GM21367 (cell line): ENCODE measurements around the gene TNIK.
"Not testable (repeated sequence)": the region's sequence is repeated elsewhere in the genome, so short reads cannot be mapped to it uniquely, and the experiment has no call there.

Source experiments
- ATAC-seq: cut with Tn5 transposase; IDR thresholded peaks from one replicate; pipeline ENCODE4 v1.9.1; 2021; ENCODE audit not compliant: unreplicated experiment

Gene TNIK

DNA sequence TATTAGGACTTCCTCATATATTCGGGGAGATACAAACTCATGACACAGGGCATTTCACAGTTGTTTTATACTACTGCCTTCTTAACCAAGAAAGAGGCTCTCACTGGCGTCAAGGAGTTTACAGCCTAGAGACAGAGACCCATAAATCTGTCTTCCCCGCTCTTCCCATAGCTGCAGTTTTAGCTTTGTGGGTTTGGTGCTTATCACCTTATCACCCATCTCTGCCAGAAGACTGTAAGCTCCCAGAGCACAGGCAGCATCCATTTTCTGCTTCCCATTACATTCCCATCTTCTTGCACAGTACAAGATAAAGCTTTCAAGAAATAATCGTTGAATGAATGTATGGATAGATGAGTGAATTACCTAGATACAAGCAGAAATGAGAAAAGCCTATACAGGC lies 144.3 kb downstream of the TNIK start:
- no peak for ATAC-seq

DNA sequence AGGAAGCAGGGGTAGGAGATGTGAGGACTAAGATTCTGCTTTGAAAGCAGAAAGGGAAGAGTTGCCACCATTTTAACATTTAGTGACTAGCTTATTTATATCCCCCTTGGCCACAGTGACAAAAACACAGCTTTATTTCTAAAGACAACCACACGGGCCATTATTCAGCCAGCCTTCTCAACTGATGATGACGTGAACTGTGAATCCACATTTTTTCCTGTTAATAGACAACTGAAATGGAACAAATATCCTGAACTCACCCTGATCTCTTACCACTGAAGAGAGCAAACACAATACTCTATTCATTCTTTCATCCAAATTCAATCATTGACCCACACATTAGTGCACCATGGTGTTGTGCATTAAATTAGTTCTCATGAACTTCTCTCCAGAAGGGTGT lies 145.1 kb downstream of the TNIK start:
- no peak for ATAC-seq

DNA sequence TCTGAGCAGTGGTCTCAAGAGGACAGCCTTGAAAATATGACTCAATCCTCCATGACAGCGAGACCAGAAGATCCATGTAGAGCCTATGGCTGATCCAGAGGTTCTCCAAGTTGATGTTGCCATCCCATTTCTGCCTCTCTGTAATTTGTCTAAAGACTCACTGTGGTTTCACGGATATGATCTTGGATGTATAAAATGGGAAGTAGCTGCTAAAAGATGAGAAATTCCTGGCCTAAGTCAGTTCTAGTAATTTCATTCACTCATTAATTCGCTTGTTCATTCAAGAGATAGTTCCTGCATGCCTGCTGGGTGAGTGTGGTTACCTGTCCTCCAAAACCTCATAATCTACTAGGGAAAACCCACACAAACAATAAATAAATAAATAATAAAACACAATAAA lies 145.9 kb downstream of the TNIK start:
- ATAC-seq: no peak

DNA sequence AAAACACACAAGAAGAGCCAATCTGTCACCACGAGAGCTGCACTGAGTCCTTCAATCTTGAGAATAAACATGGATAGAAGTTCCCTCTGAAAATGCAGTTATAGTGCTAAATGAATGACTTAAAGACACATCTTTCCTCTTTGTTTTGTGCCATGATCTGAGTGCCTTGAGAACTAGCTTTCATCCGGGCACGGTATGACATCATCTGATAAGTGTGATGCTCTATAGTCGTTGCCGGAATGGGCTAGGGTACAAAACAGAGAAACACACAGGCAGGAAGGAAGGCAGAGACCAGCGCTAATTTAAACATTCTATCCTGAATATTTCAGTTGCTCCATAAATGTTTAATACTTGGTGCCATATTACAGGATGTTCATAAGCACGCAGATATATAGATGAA lies 146.5 kb downstream of the TNIK start:
- no peak for ATAC-seq

GRCh38 chr3:171312741-171313140 lies 147.5 kb downstream of the TNIK start:
- no peak for ATAC-seq

GRCh38 chr3:171311784-171312183 lies 148.4 kb downstream of the TNIK start:
- no peak for ATAC-seq

GRCh38 chr3:171309906-171310359 lies 150.3 kb downstream of the TNIK start:
- peak; percentile 50 for ATAC-seq

- no peak for ATAC-seq
Measured at GRCh38 chr3:171307988-171308387, 152.2 kb downstream of the TNIK start.

DNA sequence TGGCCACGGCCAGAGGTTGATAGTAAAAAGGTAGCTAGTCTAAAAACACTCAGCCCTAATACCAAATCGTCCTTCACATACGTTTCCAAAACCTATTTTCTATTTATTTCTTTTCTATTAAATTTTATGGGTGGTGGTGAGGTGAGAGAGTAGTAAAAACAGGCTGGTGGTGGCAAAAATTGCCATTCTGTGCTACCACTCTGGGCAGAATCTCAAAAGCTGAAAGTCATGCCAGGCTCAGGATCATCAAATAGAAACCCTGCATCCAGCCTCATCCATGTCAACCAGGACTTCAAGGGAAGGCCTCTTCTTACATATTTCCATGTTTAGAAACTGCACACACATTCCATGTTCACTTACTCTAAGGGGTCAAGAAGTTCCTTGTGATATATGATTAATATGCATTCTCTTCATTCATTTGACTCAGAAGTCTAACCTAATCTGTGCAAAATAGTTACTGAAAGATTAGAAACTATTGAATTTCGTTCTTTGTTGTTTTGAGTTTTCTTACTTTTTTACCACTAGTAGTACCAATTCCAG lies 153.1 kb downstream of the TNIK start:
- no peak for ATAC-seq

DNA sequence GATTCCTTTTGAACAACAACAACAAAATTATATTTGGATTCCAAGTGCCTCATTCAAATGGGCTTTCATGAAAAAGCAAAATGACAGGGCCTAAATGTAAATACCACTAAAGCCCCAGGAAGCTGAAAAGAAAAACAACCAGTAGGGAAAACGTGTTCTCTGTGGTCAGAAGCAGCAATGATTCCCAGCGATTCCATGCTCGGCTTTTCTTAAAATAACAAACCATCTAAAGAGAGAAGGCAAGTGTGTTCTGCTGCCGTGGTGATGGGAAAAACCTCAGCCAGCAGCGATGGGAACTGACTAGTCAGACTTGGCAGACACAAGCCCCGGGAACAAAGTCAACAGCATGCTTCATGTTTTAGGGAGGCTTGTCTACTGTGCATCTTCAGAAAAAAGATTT lies 153.6 kb downstream of the TNIK start:
- ATAC-seq: no peak

- not testable (repeated sequence) for ATAC-seq
Measured at GRCh38 chr3:171305823-171306222, 154.4 kb downstream of the TNIK start.

DNA sequence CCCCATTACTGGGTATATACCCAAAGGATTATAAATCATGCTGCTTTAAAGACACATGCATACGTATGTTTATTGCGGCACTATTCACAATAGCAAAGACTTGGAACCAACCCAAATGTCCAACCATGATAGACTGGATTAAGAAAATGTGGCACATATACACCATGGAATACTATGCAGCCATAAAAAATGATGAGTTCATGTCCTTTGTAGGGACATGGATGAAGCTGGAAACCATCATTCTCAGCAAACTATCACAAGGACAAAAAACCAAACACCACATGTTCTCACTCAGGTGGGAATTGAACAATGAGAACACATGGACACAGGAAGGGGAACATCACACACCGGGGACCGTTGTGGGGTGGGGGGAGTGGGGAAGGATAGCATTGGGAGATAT lies 155.7 kb downstream of the TNIK start:
- not testable (repeated sequence) for ATAC-seq

- ATAC-seq: not testable (repeated sequence)
Measured at GRCh38 chr3:171304017-171304416, 156.2 kb downstream of the TNIK start.

DNA sequence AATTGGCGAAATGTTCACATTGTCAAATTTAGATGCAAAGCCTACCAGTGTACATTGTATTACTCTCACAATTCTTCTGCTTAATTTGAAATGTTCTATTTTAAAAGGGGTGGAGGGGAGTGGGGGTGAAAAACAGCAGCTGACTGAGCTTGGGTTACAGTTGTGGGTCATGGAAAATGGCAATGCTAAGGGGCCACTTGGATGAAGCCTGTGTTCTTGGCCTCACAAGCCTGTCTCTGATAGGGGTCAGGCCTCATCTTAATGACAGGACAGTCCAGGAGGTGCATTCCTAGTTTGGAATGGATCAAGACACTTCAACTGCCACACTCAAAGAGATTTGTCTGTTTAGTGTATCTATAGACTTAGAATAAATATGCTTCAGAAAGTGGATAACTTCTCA lies 158.2 kb downstream of the TNIK start:
- ATAC-seq: no peak

GRCh38 chr3:171301002-171301401 lies 159.2 kb downstream of the TNIK start:
- no peak for ATAC-seq

DNA sequence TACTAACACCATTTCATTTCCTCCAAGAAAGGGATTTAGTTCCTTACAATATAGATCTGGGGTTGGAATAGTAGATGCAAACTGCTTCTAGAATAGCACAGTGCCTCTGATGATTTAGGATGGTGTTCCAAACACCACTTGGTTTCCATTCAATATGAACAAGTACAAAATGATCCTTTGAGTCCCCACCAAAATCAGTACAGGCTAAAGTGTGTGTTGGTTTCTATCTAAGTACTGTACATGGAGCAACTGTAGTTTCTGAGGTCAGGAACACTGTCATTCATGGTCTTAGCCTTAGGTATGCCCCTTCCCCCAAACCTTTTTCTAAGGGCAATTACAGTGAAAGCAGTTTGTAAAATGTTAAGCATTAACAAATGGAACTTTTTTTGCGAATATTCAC lies 162.3 kb downstream of the TNIK start:
- no peak for ATAC-seq

GRCh38 chr3:171297207-171297606 lies 163.0 kb downstream of the TNIK start:
- no peak for ATAC-seq

DNA sequence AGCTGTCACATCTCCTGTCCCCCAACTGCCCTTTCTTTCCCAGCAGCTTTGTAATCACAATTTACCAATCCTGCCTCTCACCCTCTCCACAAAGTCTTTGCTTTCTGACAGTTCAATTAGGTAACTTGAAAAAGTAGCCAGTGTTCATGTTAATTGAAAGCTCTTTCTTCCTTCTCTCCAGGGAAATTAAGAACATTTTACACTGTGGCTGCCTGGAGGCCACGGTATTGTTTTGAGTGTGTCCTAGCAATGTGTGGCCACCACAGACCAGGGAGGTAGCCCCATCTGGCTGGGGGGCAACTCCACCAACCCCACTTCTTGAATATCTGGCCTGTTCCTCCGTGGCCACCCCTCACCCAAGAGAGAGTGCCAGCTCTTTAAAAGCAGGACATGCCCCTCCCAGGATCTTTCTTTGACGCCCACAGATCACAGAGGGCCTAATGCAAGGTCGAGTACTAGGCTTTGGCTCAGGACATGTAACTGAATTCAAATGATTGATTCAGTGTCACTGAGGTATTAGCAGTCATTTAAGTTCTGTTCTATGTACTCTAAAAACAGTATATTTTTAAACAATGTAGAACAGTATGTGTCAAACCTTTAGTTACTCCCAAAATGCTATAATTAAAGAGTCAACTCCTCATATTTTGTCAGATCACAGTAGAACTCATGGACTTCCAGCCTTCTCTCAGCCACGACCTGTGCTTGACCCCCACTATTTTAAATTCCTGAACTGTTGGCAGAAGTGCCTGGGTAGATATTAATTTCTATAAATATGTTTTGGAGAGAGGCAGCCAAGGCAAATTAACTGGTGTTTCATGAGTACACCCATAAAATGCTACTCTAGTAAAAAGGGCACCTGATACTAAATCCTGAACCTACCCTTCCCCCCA lies 164.5 kb downstream of the TNIK start:
- no peak for ATAC-seq

DNA sequence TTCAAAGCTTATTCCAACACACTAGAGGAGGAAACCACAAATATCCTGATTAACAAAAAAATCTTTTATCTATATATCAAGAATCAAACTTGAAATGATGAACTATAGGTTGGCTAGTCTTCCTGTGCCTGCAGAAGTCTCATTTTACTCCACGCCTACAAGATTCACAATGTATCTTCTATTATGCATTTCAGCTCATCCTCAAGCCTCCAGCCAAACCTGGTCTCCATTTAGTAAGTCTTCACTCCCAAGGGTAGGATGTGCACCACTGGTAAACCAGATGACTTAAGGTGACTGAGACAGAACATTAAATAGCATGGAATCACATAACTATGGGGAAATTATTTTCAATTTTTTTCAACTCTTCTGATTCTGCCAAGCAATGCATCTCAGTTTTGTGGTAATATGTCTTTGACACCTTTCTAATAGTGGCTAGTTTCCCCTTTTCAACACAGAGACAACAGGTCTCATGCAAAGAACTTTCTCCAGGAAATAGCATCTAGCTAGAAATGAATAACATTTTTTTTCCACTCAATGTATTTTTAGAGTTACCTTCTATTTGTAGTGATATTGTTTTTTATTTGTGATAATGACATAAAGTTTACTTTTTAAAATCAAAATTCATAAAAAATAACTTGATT lies 166.9 kb downstream of the TNIK start:
- peak; percentile 60 for ATAC-seq

DNA sequence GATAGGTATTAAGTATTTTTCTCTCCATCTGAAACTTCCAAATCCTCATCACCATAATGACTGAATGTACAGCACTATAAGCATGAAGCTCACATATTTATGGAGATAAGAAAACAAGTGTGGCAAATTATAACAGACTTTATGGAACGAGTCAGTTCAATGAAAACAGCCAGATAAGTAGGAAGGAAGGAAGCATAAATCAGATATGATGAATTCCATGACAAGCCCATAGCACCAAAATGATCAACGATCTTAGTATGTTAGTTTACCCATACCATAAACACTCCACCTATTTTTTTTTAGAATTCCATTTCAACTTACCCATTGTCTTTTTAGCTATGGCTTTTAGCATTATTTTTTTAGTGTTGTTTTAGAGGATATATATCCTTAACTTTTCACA lies 169.5 kb downstream of the TNIK start:
- no peak for ATAC-seq

DNA sequence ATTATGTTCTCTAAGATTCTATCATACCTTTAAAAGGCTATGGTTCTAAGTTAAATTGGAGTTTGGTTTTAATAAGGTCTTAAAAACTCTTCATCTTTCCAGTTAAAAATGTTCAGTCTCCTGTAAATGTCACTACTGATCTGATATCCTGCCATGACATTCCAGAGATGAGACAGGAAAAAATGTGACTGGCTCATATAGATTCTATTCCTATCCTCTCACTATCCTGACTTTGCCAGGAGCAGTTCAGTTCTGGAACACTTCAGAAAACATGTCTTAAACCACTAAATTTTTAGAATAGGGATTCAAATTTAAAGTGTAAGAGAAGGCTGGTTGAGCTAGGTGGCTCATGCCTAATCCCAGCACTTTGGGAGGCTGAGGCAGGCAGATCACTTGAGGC lies 170.9 kb downstream of the TNIK start:
- ATAC-seq: no peak

GRCh38 chr3:171287761-171288160 lies 172.4 kb downstream of the TNIK start:
- not testable (repeated sequence) for ATAC-seq
